Testis (tissue), 3 donors: Measurements from ENCODE around the gene ELMOD3. TPM values are rescaled to one million over a fixed set of nuclear protein-coding genes. Genes with fewer than 3 reads are reported as not detected.
"Not testable (repeated sequence)": the region's sequence is repeated elsewhere in the genome, so short reads cannot be mapped to it uniquely, and the experiment has no call there.

Experiments
- DNase-seq: peaks from one replicate; pipeline ENCODE4 v3.0.0-alpha.2; 2019
- H3K27ac ChIP-seq, 2 donors: fragments of 200-600 bp; sonication (generic); one replicate each; pipeline ENCODE4 v1.5.1; 2019
- H3K27me3 ChIP-seq: fragments of 200-600 bp; sonication (generic); one replicate; pipeline ENCODE4 v1.5.1; 2019
- H3K36me3 ChIP-seq: fragments of 200-600 bp; sonication (generic); one replicate; pipeline ENCODE4 v1.5.1; 2017; ENCODE audit warnings: low read depth; ENCODE audit errors: missing control alignments
- H3K4me1 ChIP-seq: fragments of 200-600 bp; sonication (generic); one replicate; pipeline ENCODE4 v1.5.1; 2019
- H3K4me3 ChIP-seq, 2 donors: fragments of 200-600 bp; sonication (generic); one replicate each; pipeline ENCODE4 v1.5.1; 2017 to 2019
- H3K9me3 ChIP-seq: fragments of 200-600 bp; sonication (generic); one replicate; pipeline ENCODE4 v1.5.1; 2017
- CTCF ChIP-seq, 3 experiments: fragments of 450-650 bp in 2 of 3; fragments of 200-600 bp in 1 of 3; sonication (generic) in 1 of 3; IDR thresholded peaks; one replicate each; pipeline ENCODE4 v1.5.1; 2016 to 2019; ENCODE audit warnings: antibody characterized with exemption in 3 of 3, mild to moderate bottlenecking in 2 of 3, moderate library complexity in 1 of 3
- POLR2A ChIP-seq: fragments of 450-650 bp; IDR thresholded peaks from one replicate; pipeline ENCODE4 v1.6.1; 2017; ENCODE audit warnings: antibody characterized with exemption, mild to moderate bottlenecking, moderate library complexity
- WGBS, 2 donors: methylation state at CpG; one replicate each; pipeline ENCODE4 v1.1.5; 2018; 5-methylcytosine and 5-hydroxymethylcytosine counted together
- intact Hi-C: fragments of 100-400 bp; cut with DNase I; formaldehyde crosslinking; loops from one replicate; pipeline ENCODE4 v1.15.1; 2023; ENCODE audit warnings: low total_unique reads
- polyA plus RNA-seq: library from polyadenylated mRNA; stranded (reverse); fragments of 350-450 nt; fragmentation: Illumina TruSeq; extraction: RNeasy Lipid Tissue Mini Kit (QIAGEN cat#74804); gene quantifications from one replicate; pipeline ENCODE4 v1.2.3, GENCODE V29; 2014; ENCODE audit warnings: low read depth, low replicate concordance; ENCODE audit not compliant: insufficient read depth
- total RNA-seq, 2 donors: library from RNA; depleted of rRNA; stranded (reverse); fragments of >200 nt; gene quantifications; one replicate each; pipeline ENCODE4 v1.2.3, GENCODE V29; 2016

Gene ELMOD3
- total and polyA plus RNA-seq, 3 donors from 2014 or later = 26.2 to 51.6 (median 38.4) TPM

GRCh38 chr2:85309699-85310321, 44.8 kb upstream of the ELMOD3 start:
- 53 to 69% methylated on average over 19 of the region's 19 CpGs for WGBS, 2 donors
- H3K9me3 ChIP-seq = no peaks in the 10 kb centered on the region
- no peak for DNase-seq
- TF ChIP-seq POLR2A = no peak
- no peak for TF ChIP-seq CTCF (IDR thresholded peaks at IDR 0.05)
- peaks cover 21% of the 10 kb centered on the region for H3K4me1 ChIP-seq
- H3K36me3 ChIP-seq = no peaks in the 10 kb centered on the region
- no peak overlapping the region for H3K4me3 ChIP-seq
- no peak overlapping the region for H3K27ac ChIP-seq
- no peaks in the 10 kb centered on the region for H3K27me3 ChIP-seq
- intact Hi-C loops = no loop called here

- H3K4me3 ChIP-seq = no peak overlapping the region
- no peak overlapping the region for H3K27ac ChIP-seq
- H3K27me3 ChIP-seq = no peaks in the 10 kb centered on the region
- no peak for DNase-seq
- intact Hi-C loops = no loop called here
- 57 to 76% methylated on average over 3 of the region's 3 CpGs for WGBS, 2 donors
- no peaks in the 10 kb centered on the region for H3K9me3 ChIP-seq
- H3K4me1 ChIP-seq = peaks cover 21% of the 10 kb centered on the region
- TF ChIP-seq POLR2A (no peak), CTCF (IDR thresholded peaks at IDR 0.05) (no peak)
- H3K36me3 ChIP-seq = no peaks in the 10 kb centered on the region
These were observed 44.2 kb upstream of the ELMOD3 start for GRCh38 chr2:85310330-85310729.

- WGBS, 2 donors = 90% methylated on average over 7 of the region's 7 CpGs
- TF ChIP-seq CTCF (IDR thresholded peaks at IDR 0.05) (no peak), POLR2A (no peak)
- Histone ChIP-seq H3K27me3 (no peaks in the 10 kb centered on the region), H3K4me3 (no peak overlapping the region), H3K36me3 (no peaks in the 10 kb centered on the region), H3K9me3 (no peaks in the 10 kb centered on the region), H3K4me1 (peaks cover 21% of the 10 kb centered on the region), H3K27ac (no peak overlapping the region)
- DNase-seq = no peak
- intact Hi-C loops = no loop called here
These were observed 42.2 kb upstream of the ELMOD3 start for GRCh38 chr2:85312404-85312803.

DNA sequence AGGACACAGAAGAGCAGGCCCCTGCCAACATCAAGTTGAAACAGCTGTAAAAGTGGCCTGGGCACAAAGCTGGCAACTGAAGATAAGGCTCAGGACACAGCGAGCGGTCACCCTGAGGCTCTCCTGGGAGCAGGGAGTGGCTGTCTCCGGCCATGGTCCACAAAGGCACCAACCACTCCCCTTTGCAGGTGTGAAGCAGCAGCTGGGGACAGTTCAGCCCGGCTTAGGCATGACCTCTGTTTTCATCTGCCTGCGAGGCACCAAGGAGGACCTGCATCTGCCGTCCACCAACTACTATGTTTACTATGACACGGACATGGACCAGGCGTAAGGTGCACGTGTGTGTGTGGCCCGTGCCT, 39.7 kb upstream of the ELMOD3 start:
- 85 to 93% methylated on average over 3 to 10 of the region's 10 CpGs for WGBS, 2 donors
- H3K4me3 ChIP-seq = no peak overlapping the region

GRCh38 chr2:85315921-85316320, 38.6 kb upstream of the ELMOD3 start:
- H3K4me1 ChIP-seq, H3K36me3 ChIP-seq, H3K4me3 ChIP-seq, H3K27me3 ChIP-seq, intact Hi-C loops, DNase-seq, H3K27ac ChIP-seq, H3K9me3 ChIP-seq: not testable (repeated sequence)
- 86% methylated on average over 3 of the region's 5 CpGs; no CpG with 5 or more reads in 1 of the 2 donors for WGBS, 2 donors

More for the DNA sequence above, 39.7 kb upstream of the ELMOD3 start:
- Histone ChIP-seq H3K36me3 (no peaks in the 10 kb centered on the region), H3K4me1 (peaks cover 7% of the 10 kb centered on the region), H3K27ac (no peak overlapping the region), H3K27me3 (no peaks in the 10 kb centered on the region), H3K9me3 (no peaks in the 10 kb centered on the region)
- intact Hi-C loops = no loop called here
- no peak for TF ChIP-seq POLR2A
- no peak for TF ChIP-seq CTCF (IDR thresholded peaks at IDR 0.05)
- DNase-seq = no peak
